ENCODE measurements around the gene MEMO1.
"Not testable (repeated sequence)": the region's sequence is repeated elsewhere in the genome, so short reads cannot be mapped to it uniquely, and the experiment has no call there.

MEMO1 gene

GRCh38 chr2:32010670-32011484 lies at the start of gene MEMO1:
Gene MEMO1 (minus strand): TSS chr2:32011008. CDS start chr2:32010247, 761 bp downstream.
- Histone ChIP-seq H3K4me3 (ENCODE audit: low read depth in 1 of 2, low read length in 1 of 2) (peak within 1 kb of the TSS; percentile 86 to 95), H3K36me3 (no peaks in the 10 kb centered on the region), H3K9me3 (no peaks in the 10 kb centered on the region), H3K27me3 (no peaks in the 10 kb centered on the region), H3K4me1 (ENCODE audit: control insufficient read depth in 1 of 2, insufficient read depth in 1 of 2, low read depth in 1 of 2, low read length in 1 of 2) (peaks cover 51 to 54% of the 10 kb centered on the region in 2 experiments), H3K27ac (peak within 1 kb of the TSS; percentile 99)
- no peak for TF ChIP-seq CTCF (IDR thresholded peaks at IDR 0.05)

GRCh38 chr2:32060266-32060665 lies 49.5 kb upstream of the MEMO1 start:
- H3K9me3 ChIP-seq: no peaks in the 10 kb centered on the region
- TF ChIP-seq CTCF (IDR thresholded peaks at IDR 0.05): no peak

GRCh38 chr2:32058130-32058529 lies 47.3 kb upstream of the MEMO1 start:
- H3K36me3 ChIP-seq: no peaks in the 10 kb centered on the region
- H3K4me1 ChIP-seq (ENCODE audit: control insufficient read depth in 1 of 2, insufficient read depth in 1 of 2, low read depth in 1 of 2, low read length in 1 of 2): peaks cover 6 to 12% of the 10 kb centered on the region in 2 experiments
- H3K9me3 ChIP-seq: no peaks in the 10 kb centered on the region
- no peak overlapping the region for H3K27ac ChIP-seq
- TF ChIP-seq CTCF (IDR thresholded peaks at IDR 0.05): no peak
- H3K4me3 ChIP-seq (ENCODE audit: low read depth in 1 of 2, low read length in 1 of 2): no peak overlapping the region
- no peaks in the 10 kb centered on the region for H3K27me3 ChIP-seq

More at GRCh38 chr2:32060266-32060665, 49.5 kb upstream of the MEMO1 start:
- Histone ChIP-seq H3K27me3 (no peaks in the 10 kb centered on the region), H3K4me3 (ENCODE audit: low read depth in 1 of 2, low read length in 1 of 2) (no peak overlapping the region), H3K4me1 (ENCODE audit: control insufficient read depth in 1 of 2, insufficient read depth in 1 of 2, low read depth in 1 of 2, low read length in 1 of 2) (peaks cover 14 to 23% of the 10 kb centered on the region in 2 experiments), H3K27ac (no peak overlapping the region), H3K36me3 (no peaks in the 10 kb centered on the region)

GRCh38 chr2:32054583-32054982 lies 43.8 kb upstream of the MEMO1 start:
- H3K9me3 ChIP-seq, H3K27ac ChIP-seq: not testable (repeated sequence)

GRCh38 chr2:32051836-32052439 lies 41.1 kb upstream of the MEMO1 start:
- no peak overlapping the region for H3K27ac ChIP-seq
- no peaks in the 10 kb centered on the region for H3K36me3 ChIP-seq
- no peaks in the 10 kb centered on the region for H3K9me3 ChIP-seq
- no peaks in the 10 kb centered on the region for H3K4me1 ChIP-seq (ENCODE audit: control insufficient read depth in 1 of 2, insufficient read depth in 1 of 2, low read depth in 1 of 2, low read length in 1 of 2)
- H3K4me3 ChIP-seq (ENCODE audit: low read depth in 1 of 2, low read length in 1 of 2): no peak overlapping the region
- TF ChIP-seq CTCF (IDR thresholded peaks at IDR 0.05): no peak
- H3K27me3 ChIP-seq: no peaks in the 10 kb centered on the region

More at GRCh38 chr2:32054583-32054982, 43.8 kb upstream of the MEMO1 start:
- H3K27me3 ChIP-seq; H3K36me3 ChIP-seq; H3K4me3 ChIP-seq (ENCODE audit: low read depth in 1 of 2, low read length in 1 of 2); H3K4me1 ChIP-seq (ENCODE audit: control insufficient read depth in 1 of 2, insufficient read depth in 1 of 2, low read depth in 1 of 2, low read length in 1 of 2): not testable (repeated sequence)

GRCh38 chr2:32043561-32043960 lies 32.8 kb upstream of the MEMO1 start:
- H3K36me3 ChIP-seq: no peaks in the 10 kb centered on the region
- H3K9me3 ChIP-seq: no peaks in the 10 kb centered on the region
- peaks cover 14% of the 10 kb centered on the region in 2 experiments for H3K4me1 ChIP-seq (ENCODE audit: control insufficient read depth in 1 of 2, insufficient read depth in 1 of 2, low read depth in 1 of 2, low read length in 1 of 2)
- H3K27ac ChIP-seq: no peak overlapping the region
- no peaks in the 10 kb centered on the region for H3K27me3 ChIP-seq
- no peak for TF ChIP-seq CTCF (IDR thresholded peaks at IDR 0.05)
- no peak overlapping the region for H3K4me3 ChIP-seq (ENCODE audit: low read depth in 1 of 2, low read length in 1 of 2)

All from neutrophil (primary cell).